IPS-18a (cell line): ENCODE measurements around the gene TMEM225B.
A peak's percentile ranks its signal among the peaks of the same experiment; 100 is the strongest.

ENCODE experiments used
- H3K27ac ChIP-seq: one replicate; pipeline ENCODE4 v1.5.1; 2013; ENCODE audit warnings: low read length
- H3K27me3 ChIP-seq: one replicate; pipeline ENCODE4 v1.6.1; 2013; ENCODE audit warnings: mild to moderate bottlenecking, low read length; ENCODE audit not compliant: control insufficient read depth, insufficient read depth
- H3K36me3 ChIP-seq: one replicate; pipeline ENCODE4 v1.6.1; 2013; ENCODE audit warnings: low read depth, low read length; ENCODE audit not compliant: control insufficient read depth
- H3K4me1 ChIP-seq: one replicate; pipeline ENCODE4 v1.6.1; 2013; ENCODE audit warnings: low read depth, low read length; ENCODE audit not compliant: control insufficient read depth
- H3K4me3 ChIP-seq: one replicate; pipeline ENCODE4 v1.5.1; 2013; ENCODE audit warnings: low read length
- H3K9ac ChIP-seq: one replicate; pipeline ENCODE4 v1.6.1; 2013; ENCODE audit warnings: mild to moderate bottlenecking, low read length, moderate library complexity
- H3K9me3 ChIP-seq: one replicate; pipeline ENCODE4 v1.6.1; 2013; ENCODE audit warnings: low read depth, low read length; ENCODE audit not compliant: control insufficient read depth

The TMEM225B gene

DNA sequence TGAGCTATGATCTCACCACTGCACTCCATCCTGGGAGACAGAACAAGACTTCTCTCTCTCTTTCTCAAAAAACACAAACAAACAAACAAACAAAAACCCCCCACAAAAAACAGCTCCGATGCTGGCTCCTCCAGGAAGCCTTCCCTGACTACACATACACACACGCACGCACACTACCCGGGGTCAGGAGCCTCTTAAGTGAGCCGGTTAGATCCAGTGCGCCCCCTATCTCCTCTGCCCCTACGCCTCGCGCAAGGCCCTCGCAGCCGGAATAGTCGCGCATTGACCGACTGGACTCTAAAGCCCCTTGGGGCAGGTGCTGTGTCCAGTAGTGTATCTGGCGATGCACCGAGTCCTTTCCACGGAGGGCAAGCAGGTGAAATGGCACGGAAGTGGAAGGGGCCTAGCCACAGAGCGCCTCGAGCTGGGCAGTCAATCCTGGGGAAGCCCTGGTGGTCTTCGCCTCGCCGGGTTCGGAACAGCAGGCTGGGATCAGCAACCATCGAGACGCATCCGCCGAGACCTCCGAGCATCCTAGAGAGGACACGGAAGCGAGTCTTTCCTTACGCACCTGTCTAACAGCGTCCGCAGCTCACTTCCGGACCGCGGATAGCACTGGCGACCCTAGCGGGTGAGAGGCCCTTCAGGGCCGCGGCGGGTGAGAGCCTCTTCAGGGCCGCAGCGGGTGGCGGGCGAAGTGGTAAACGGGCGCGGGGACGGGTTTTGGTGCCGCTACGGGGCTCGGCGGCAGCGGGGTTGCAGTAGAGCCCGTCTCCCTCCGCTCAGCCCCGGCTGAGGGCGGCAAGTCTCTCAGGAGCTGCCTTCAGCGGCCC lies 18.5 kb downstream of the TMEM225B start, which contains the start of gene ZSCAN25:
ZSCAN25 (plus strand) TSS at position 588 of the 833 bp plus-strand sequence. CDS start 2,661 bp downstream, outside the sequence.
- Histone ChIP-seq H3K9ac (peak within 1 kb of the TSS; percentile 86), H3K27ac (peak within 1 kb of the TSS; percentile 86), H3K36me3 (peaks cover 35% of the 10 kb centered on the region), H3K27me3 (no peaks in the 10 kb centered on the region), H3K9me3 (no peaks in the 10 kb centered on the region), H3K4me3 (peak within 1 kb of the TSS; percentile 85), H3K4me1 (peaks cover 8% of the 10 kb centered on the region)

DNA sequence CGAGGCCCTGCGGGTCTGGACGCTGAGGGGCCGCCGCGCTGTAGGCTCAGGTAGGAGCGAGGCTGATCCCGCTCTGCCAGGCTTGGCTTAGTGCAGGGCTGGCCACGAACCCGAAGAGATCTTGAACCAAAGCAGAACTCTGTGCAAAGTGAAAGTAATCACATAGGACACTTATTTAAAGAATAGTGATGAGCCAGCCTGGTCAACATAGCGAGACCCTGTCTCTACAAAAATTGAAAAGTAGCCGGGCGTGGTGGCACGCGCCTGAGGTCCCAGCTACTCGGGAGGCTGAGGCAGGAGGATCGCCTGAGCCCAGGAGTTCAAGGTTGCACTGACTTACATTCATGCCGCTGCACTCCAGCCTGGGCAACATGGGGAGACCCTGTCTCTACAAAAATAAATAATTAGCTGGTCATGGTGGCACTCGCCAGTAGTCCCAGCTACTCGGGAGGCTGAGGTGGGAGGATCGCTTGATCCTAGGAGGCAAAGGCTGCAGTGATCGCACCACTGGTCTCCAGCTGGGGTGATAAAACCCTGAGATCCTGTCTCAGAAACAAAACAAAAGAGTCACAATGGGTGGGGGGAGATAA lies 19.2 kb downstream of the TMEM225B start:
- H3K9me3 ChIP-seq: no peaks in the 10 kb centered on the region
- H3K9ac ChIP-seq: peak overlapping the region; percentile 86
- H3K4me1 ChIP-seq: peaks cover 8% of the 10 kb centered on the region
- peaks cover 42% of the 10 kb centered on the region for H3K36me3 ChIP-seq
- peak overlapping the region; percentile 6 for H3K27ac ChIP-seq
- peak overlapping the region; percentile 85 for H3K4me3 ChIP-seq
- no peaks in the 10 kb centered on the region for H3K27me3 ChIP-seq

DNA sequence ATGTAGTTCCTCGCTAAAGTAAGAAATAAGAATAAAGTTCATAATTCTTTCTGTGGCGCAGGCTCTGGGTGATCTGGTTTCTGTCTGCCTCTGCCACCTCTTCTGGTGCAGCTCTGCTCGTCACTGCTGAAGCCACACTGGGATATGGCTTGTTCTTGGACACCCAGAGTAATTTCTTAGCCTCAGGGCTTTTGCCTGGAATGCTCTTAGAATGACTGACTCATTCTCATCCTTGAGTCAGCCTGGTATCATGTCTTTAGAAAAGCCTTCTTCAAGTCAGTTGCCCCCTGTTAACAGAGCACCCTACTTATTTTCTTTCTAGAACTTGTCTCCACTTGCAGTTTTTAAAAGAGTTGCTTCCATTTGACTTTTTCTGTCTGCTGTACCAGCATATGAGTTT lies 20.7 kb downstream of the TMEM225B start:
- H3K4me3 ChIP-seq: no peak overlapping the region
- no peaks in the 10 kb centered on the region for H3K9me3 ChIP-seq
- H3K36me3 ChIP-seq: peaks cover 56% of the 10 kb centered on the region
- H3K27me3 ChIP-seq: no peaks in the 10 kb centered on the region
- H3K27ac ChIP-seq: no peak overlapping the region
- H3K4me1 ChIP-seq: peaks cover 8% of the 10 kb centered on the region
- no peak overlapping the region for H3K9ac ChIP-seq

DNA sequence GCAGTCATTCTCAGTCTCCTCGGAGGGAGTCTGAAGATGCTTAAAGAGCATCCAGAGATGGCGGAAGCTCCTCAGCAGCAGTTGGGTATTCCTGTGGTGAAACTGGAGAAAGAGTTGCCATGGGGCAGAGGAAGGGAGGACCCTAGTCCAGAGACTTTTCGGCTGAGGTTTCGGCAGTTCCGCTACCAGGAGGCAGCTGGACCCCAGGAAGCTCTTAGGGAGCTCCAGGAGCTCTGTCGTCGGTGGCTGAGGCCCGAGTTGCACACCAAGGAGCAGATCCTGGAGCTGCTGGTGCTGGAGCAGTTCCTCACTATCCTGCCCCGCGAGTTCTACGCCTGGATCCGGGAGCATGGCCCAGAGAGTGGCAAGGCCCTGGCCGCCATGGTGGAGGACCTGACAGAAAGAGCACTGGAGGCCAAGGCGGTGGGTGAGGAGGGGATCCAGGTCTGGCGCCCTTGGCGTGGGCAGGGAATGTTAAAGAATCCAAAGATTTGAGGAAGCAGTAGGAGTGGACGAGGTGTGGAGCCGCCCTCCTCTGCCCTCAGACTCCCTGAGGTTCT lies 21.6 kb downstream of the TMEM225B start:
- H3K36me3 ChIP-seq: peaks cover 64% of the 10 kb centered on the region
- H3K27me3 ChIP-seq: no peaks in the 10 kb centered on the region
- H3K9me3 ChIP-seq: no peaks in the 10 kb centered on the region
- H3K27ac ChIP-seq: no peak overlapping the region
- no peak overlapping the region for H3K9ac ChIP-seq
- H3K4me3 ChIP-seq: no peak overlapping the region
- peaks cover 8% of the 10 kb centered on the region for H3K4me1 ChIP-seq

DNA sequence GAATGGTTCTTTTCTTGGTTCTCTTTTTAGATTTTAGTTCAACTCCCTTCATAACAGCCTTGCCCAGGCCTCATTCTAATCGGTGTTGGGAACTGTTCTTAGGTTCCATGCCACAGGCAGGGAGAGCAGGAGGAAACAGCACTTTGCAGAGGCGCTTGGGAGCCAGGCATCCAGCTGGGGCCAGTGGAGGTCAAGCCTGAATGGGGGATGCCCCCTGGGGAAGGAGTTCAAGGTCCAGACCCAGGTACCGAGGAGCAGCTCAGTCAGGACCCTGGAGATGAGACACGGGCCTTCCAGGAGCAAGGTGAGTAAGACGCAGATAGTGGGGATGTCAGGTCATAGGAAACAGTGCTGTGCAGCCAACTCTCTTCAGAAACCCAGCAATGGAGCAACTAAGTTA lies 23.2 kb downstream of the TMEM225B start:
- Histone ChIP-seq H3K27me3 (no peaks in the 10 kb centered on the region), H3K9me3 (no peaks in the 10 kb centered on the region), H3K9ac (no peak overlapping the region), H3K4me1 (peaks cover 5% of the 10 kb centered on the region), H3K27ac (no peak overlapping the region), H3K4me3 (no peak overlapping the region), H3K36me3 (peaks cover 79% of the 10 kb centered on the region)

- H3K9me3 ChIP-seq: no peaks in the 10 kb centered on the region
- H3K36me3 ChIP-seq: peaks cover 91% of the 10 kb centered on the region
- H3K27ac ChIP-seq: no peak overlapping the region
- H3K27me3 ChIP-seq: no peaks in the 10 kb centered on the region
- peaks cover 3% of the 10 kb centered on the region for H3K4me1 ChIP-seq
- H3K9ac ChIP-seq: no peak overlapping the region
- H3K4me3 ChIP-seq: no peak overlapping the region
These were observed 24.5 kb downstream of the TMEM225B start for GRCh38 chr7:99622596-99622995.

GRCh38 chr7:99623091-99623693 lies 25.1 kb downstream of the TMEM225B start:
- Histone ChIP-seq H3K27ac (no peak overlapping the region), H3K4me1 (peaks cover 4% of the 10 kb centered on the region), H3K9me3 (no peaks in the 10 kb centered on the region), H3K36me3 (peaks cover 90% of the 10 kb centered on the region), H3K27me3 (no peaks in the 10 kb centered on the region), H3K9ac (no peak overlapping the region), H3K4me3 (no peak overlapping the region)

- H3K9me3 ChIP-seq: no peaks in the 10 kb centered on the region
- H3K27ac ChIP-seq: no peak overlapping the region
- no peaks in the 10 kb centered on the region for H3K27me3 ChIP-seq
- H3K4me3 ChIP-seq: no peak overlapping the region
- peaks cover 11% of the 10 kb centered on the region for H3K4me1 ChIP-seq
- no peak overlapping the region for H3K9ac ChIP-seq
- H3K36me3 ChIP-seq: peaks cover 83% of the 10 kb centered on the region
These were observed 25.8 kb downstream of the TMEM225B start for GRCh38 chr7:99623702-99624447.

- Histone ChIP-seq H3K9me3 (no peaks in the 10 kb centered on the region), H3K9ac (no peak overlapping the region), H3K36me3 (peaks cover 81% of the 10 kb centered on the region), H3K27ac (no peak overlapping the region), H3K4me3 (no peak overlapping the region), H3K4me1 (peaks cover 17% of the 10 kb centered on the region), H3K27me3 (no peaks in the 10 kb centered on the region)
These were observed 26.4 kb downstream of the TMEM225B start for GRCh38 chr7:99624484-99624883.

- Histone ChIP-seq H3K4me3 (no peak overlapping the region), H3K27ac (no peak overlapping the region), H3K27me3 (no peaks in the 10 kb centered on the region), H3K4me1 (peaks cover 18% of the 10 kb centered on the region), H3K9ac (no peak overlapping the region), H3K36me3 (peaks cover 81% of the 10 kb centered on the region), H3K9me3 (no peaks in the 10 kb centered on the region)
These were observed 27.3 kb downstream of the TMEM225B start for GRCh38 chr7:99625321-99625720.

- Histone ChIP-seq H3K4me3 (no peak overlapping the region), H3K9ac (no peak overlapping the region), H3K4me1 (peaks cover 24% of the 10 kb centered on the region), H3K27me3 (no peaks in the 10 kb centered on the region), H3K36me3 (peaks cover 81% of the 10 kb centered on the region), H3K9me3 (no peaks in the 10 kb centered on the region), H3K27ac (no peak overlapping the region)
These were observed 27.9 kb downstream of the TMEM225B start for GRCh38 chr7:99625961-99626360.
